ENCODE data around the gene LRRN2.

DNA sequence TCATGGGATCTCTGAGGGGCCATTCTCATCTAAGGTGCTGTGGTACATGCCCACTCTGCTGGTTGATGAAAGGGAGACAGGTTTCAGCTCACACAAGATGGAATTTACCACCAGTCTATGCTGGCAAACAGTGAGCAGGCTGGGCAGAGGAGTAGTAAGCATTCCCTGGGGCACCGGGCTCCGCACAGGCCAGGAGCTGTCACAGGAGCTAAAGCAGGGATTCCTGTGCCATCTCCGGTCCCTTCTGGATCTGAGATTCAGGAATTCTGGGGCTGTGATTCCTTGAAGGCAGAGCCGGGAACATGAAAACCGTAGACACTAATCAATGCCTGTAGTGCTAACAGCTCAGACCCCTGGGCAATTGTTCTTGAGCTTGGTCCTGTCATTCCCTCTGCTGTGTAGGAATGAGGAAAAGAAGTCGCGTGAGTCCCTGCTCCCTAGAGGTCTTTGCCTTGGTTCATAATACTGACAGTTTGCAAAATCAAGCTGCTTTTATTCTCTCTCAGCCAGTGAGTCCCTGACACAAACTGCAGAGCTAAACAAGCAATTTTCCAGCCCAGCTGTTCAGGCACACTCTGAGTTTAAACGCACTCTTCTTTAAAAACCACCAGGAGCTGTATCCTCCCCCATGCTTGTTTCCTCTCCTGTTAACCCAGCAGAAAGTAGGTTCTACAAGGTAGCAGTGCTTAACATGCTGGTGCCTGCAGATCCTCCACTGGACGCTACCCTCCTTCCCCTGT, 116.8 kb downstream of the LRRN2 start:
- TF ChIP-seq CTCF (IDR thresholded peaks at IDR 0.05) (no peak), POLR2AphosphoS5 (IDR thresholded peaks at IDR 0.05) (no peak), POLR2A (IDR thresholded peaks at IDR 0.05) (no peak), EP300 (IDR thresholded peaks at IDR 0.05; ENCODE audit: low read depth) (no peak)
